CD14-positive monocyte (primary cell): ENCODE results near the gene KCNE3. TPM values are rescaled to one million over a fixed set of nuclear protein-coding genes. Genes with fewer than 3 reads are reported as not detected.

ENCODE experiments used
- DNase-seq, 3 donors: peaks; one replicate each; pipeline ENCODE4 v3.0.0-alpha.2; 2011 to 2022
- H2AFZ ChIP-seq: 2 replicates; pipeline ENCODE4 v1.6.0; 2012; ENCODE audit warnings: mild to moderate bottlenecking, low read depth, low read length, inconsistent platforms; ENCODE audit not compliant: insufficient read depth, poor library complexity, severe bottlenecking
- H3K27ac ChIP-seq, 2 donors: 1 replicate in 1 of 2; 2 replicates in 1 of 2; pipeline ENCODE4 v1.5.1; 2012 to 2013; ENCODE audit warnings: low read length in 2 of 2, control low read depth in 1 of 2, inconsistent platforms in 1 of 2, low read depth in 1 of 2, mild to moderate bottlenecking in 1 of 2
- H3K27me3 ChIP-seq, 2 donors: one replicate each; pipeline versions ENCODE4 v1.6.0 to v1.6.1; 2011 to 2013; ENCODE audit warnings: low read length in 2 of 2; ENCODE audit not compliant: control insufficient read depth in 2 of 2, insufficient read depth in 2 of 2
- H3K36me3 ChIP-seq, 2 donors: replicated peaks in 1 of 2; 1 replicate in 1 of 2; 2 replicates in 1 of 2; pipeline versions ENCODE4 v1.5.1 to v1.6.1; 2012 to 2013; ENCODE audit warnings: low read length in 2 of 2, control low read depth in 1 of 2, inconsistent platforms in 1 of 2, mild to moderate bottlenecking in 1 of 2; ENCODE audit not compliant: insufficient read depth in 2 of 2, control insufficient read depth in 1 of 2
- H3K4me1 ChIP-seq, 2 donors: 1 replicate in 1 of 2; 2 replicates in 1 of 2; pipeline versions ENCODE4 v1.5.1 to v1.6.1; 2012 to 2013; ENCODE audit warnings: low read length in 2 of 2, control low read depth in 1 of 2, inconsistent platforms in 1 of 2, mild to moderate bottlenecking in 1 of 2, moderate library complexity in 1 of 2; ENCODE audit not compliant: insufficient read depth in 2 of 2, control insufficient read depth in 1 of 2
- H3K4me2 ChIP-seq: replicated peaks from 2 replicates; pipeline ENCODE3; 2012; ENCODE audit warnings: low read length, moderate library complexity, mild to moderate bottlenecking; ENCODE audit not compliant: poor library complexity, severe bottlenecking; ENCODE audit errors: extremely low read depth
- H3K4me3 ChIP-seq, 3 experiments: fragments of 200-600 bp in 1 of 3; sonication (generic) in 1 of 3; replicated peaks in 1 of 3; 1 replicate in 2 of 3; 2 replicates in 1 of 3; pipeline ENCODE4 v1.5.1; 2011 to 2013; ENCODE audit warnings: low read length in 3 of 3, mild to moderate bottlenecking in 3 of 3, control low read depth in 2 of 3, low read depth in 2 of 3, inconsistent platforms in 1 of 3, moderate library complexity in 1 of 3
- H3K79me2 ChIP-seq: 2 replicates; pipeline ENCODE4 v1.6.0; 2012; ENCODE audit warnings: mild to moderate bottlenecking, control low read depth, inconsistent platforms, low read length, moderate library complexity; ENCODE audit not compliant: insufficient read depth
- H3K9ac ChIP-seq: 2 replicates; pipeline ENCODE4 v1.6.0; 2017; ENCODE audit warnings: low read length, mild to moderate bottlenecking; ENCODE audit not compliant: insufficient read depth, poor library complexity, severe bottlenecking
- H3K9me3 ChIP-seq, 2 donors: replicated peaks in 1 of 2; 1 replicate in 1 of 2; 2 replicates in 1 of 2; pipeline versions ENCODE4 v1.5.1 to v1.6.1; 2012 to 2013; ENCODE audit warnings: low read length in 2 of 2, control low read depth in 1 of 2; ENCODE audit not compliant: control insufficient read depth in 1 of 2, insufficient read depth in 1 of 2
- H4K20me1 ChIP-seq: 2 replicates; pipeline ENCODE4 v1.6.0; 2012; ENCODE audit warnings: mild to moderate bottlenecking, low read length, control low read depth, moderate library complexity; ENCODE audit not compliant: insufficient read depth
- H3K27ac Mint-ChIP-seq, 7 donors: one replicate each; pipeline ENCODE4 v1.8.0; 2020; ENCODE audit warnings: mild to moderate bottlenecking in 7 of 7, mixed read lengths in 7 of 7, moderate library complexity in 6 of 7, inconsistent platforms in 2 of 7
- H3K27me3 Mint-ChIP-seq, 3 donors: one replicate each; pipeline ENCODE4 v1.8.0; 2021 to 2022; ENCODE audit warnings: low read depth in 3 of 3, mild to moderate bottlenecking in 3 of 3, mixed read lengths in 3 of 3, moderate library complexity in 3 of 3, inconsistent platforms in 1 of 3
- H3K36me3 Mint-ChIP-seq, 2 donors: one replicate each; pipeline ENCODE4 v1.8.0; 2020; ENCODE audit warnings: mixed read lengths in 2 of 2, inconsistent platforms in 1 of 2, mild to moderate bottlenecking in 1 of 2
- H3K4me1 Mint-ChIP-seq: one replicate; pipeline ENCODE4 v1.8.0; 2020; ENCODE audit warnings: mild to moderate bottlenecking, mixed read lengths
- H3K4me3 Mint-ChIP-seq, 2 donors: one replicate each; pipeline ENCODE4 v1.8.0; 2020; ENCODE audit warnings: mild to moderate bottlenecking in 2 of 2, mixed read lengths in 2 of 2, moderate library complexity in 1 of 2
- H3K9me3 Mint-ChIP-seq, 7 donors: one replicate each; pipeline ENCODE4 v1.8.0; 2020 to 2022; ENCODE audit warnings: mixed read lengths in 7 of 7, mild to moderate bottlenecking in 6 of 7, moderate library complexity in 6 of 7, inconsistent platforms in 2 of 7
- WGBS: methylation state at CpG from one replicate; pipeline ENCODE4 v1.1.5; 2013; ENCODE audit warnings: missing lambda C conversion rate; ENCODE audit not compliant: insufficient coverage; 5-methylcytosine and 5-hydroxymethylcytosine counted together
- intact Hi-C, 2 donors: fragments of 100-400 bp; cut with micrococcal nuclease; formaldehyde crosslinking; loops; one replicate each; pipeline versions ENCODE4 v1.15.0 to v1.15.1; 2023
- polyA plus RNA-seq, 3 donors: library from polyadenylated mRNA; depleted of rRNA in 1 of 3; unstranded in 2 of 3; stranded (reverse) in 1 of 3; fragments of 300-500 nt in 2 of 3; fragments of >200 nt in 1 of 3; fragmentation: Illumina TruSeq in 2 of 3; gene quantifications; 1 replicate in 2 of 3; 2 replicates in 1 of 3; pipeline ENCODE4 v1.2.3, GENCODE V29; 2012 to 2021
- TF ChIP-seq, protein P1 (sequence below): fragments of 200-600 bp; IDR thresholded peaks from one replicate; pipeline ENCODE4 v1.8.0; 2022; ENCODE audit warnings: antibody characterized with exemption, mild to moderate bottlenecking

Gene KCNE3
- polyA plus RNA-seq, 3 donors: 29.9 to 76.6 (median 41.0) TPM

DNA sequence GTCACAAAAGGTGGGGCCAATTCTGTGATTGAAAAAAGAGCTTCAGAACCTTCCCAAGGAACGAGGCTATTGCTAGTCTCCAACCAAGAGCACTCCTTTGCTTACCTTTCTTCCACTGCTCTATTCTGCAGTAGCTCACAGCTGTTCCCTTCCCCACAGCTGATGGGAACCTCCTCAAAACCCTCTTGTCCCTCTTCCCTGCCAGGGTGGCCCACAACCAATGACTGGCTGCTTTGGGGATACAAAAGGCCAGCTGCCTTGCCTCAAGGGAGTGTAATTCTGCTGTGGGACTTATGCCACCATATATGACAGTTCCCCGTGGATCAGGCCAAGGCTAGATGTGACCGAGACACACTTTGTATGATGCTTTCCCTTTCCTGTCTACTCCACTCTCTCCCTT is 15.0 kb downstream of the KCNE3 start:
- H3K27ac Mint-ChIP-seq: peak overlapping the region in 3 of 7 donors; percentile 12 to 46 (median 35)
- H3K9me3 ChIP-seq: no peaks in the 10 kb centered on the region
- no peak overlapping the region for H2AFZ ChIP-seq
- peaks cover 15 to 16% of the 10 kb centered on the region in 2 donors for H3K36me3 Mint-ChIP-seq
- H3K27ac ChIP-seq: no peak overlapping the region
- H3K4me2 ChIP-seq: no peak overlapping the region
- 96% methylated on average over 3 of the region's 3 CpGs for WGBS
- no peak overlapping the region for H3K9ac ChIP-seq
- no peak overlapping the region for H3K4me3 ChIP-seq
- H3K4me3 Mint-ChIP-seq: no peak overlapping the region
- H3K9me3 Mint-ChIP-seq: no peaks in the 10 kb centered on the region
- H4K20me1 ChIP-seq: peaks cover 44% of the 10 kb centered on the region
- peaks cover 50% of the 10 kb centered on the region for H3K4me1 Mint-ChIP-seq
- H3K27me3 Mint-ChIP-seq: no peaks in the 10 kb centered on the region
- intact Hi-C loops: loop anchor here (1.0 to 5.0 kb wide), 3 partner anchors 40 to 118 kb away; partner anchors contain the start of gene LIPT2 (in 1 of the 2)
- no peak for DNase-seq
- TF ChIP-seq, protein P1, sequence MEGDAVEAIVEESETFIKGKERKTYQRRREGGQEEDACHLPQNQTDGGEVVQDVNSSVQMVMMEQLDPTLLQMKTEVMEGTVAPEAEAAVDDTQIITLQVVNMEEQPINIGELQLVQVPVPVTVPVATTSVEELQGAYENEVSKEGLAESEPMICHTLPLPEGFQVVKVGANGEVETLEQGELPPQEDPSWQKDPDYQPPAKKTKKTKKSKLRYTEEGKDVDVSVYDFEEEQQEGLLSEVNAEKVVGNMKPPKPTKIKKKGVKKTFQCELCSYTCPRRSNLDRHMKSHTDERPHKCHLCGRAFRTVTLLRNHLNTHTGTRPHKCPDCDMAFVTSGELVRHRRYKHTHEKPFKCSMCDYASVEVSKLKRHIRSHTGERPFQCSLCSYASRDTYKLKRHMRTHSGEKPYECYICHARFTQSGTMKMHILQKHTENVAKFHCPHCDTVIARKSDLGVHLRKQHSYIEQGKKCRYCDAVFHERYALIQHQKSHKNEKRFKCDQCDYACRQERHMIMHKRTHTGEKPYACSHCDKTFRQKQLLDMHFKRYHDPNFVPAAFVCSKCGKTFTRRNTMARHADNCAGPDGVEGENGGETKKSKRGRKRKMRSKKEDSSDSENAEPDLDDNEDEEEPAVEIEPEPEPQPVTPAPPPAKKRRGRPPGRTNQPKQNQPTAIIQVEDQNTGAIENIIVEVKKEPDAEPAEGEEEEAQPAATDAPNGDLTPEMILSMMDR: no peak
- H3K36me3 ChIP-seq: peaks cover 18 to 23% of the 10 kb centered on the region in 2 donors
- H3K27me3 ChIP-seq: no peaks in the 10 kb centered on the region
- peaks cover 21% of the 10 kb centered on the region for H3K79me2 ChIP-seq
- peaks cover 17 to 23% of the 10 kb centered on the region in 2 donors for H3K4me1 ChIP-seq

DNA sequence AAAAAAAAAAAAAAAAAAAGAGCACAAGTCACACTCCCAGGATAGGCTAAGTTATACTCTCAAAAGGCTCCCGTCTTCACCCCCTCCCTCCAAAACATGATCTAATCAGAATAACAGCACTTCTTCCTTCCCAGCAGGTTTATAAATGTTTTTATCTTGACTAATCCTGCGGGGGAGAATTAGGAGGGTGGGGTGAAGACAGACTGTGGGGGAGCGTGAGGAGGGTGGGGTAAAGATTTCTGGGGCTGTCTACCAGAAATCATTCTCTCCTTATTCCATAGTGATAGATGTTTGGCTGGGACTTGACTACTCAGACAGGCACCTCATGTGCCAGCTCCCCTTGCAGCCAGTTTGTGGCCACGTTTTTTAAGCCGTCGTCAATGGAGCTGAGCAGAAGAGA is 17.0 kb downstream of the KCNE3 start:
- H3K4me1 Mint-ChIP-seq: peaks cover 34% of the 10 kb centered on the region
- H3K27ac ChIP-seq: peak overlapping the region in 1 of 2 donors; percentile 57
- no peak for DNase-seq
- H3K9me3 ChIP-seq: no peaks in the 10 kb centered on the region
- peak overlapping the region in 5 of 7 donors; percentile 59 to 91 (median 82) for H3K27ac Mint-ChIP-seq
- peaks cover 6% of the 10 kb centered on the region for H3K79me2 ChIP-seq
- peaks cover 24% of the 10 kb centered on the region for H4K20me1 ChIP-seq
- intact Hi-C loops: loop anchor here in 1 of 2 donors (5.0 kb wide), 1 partner anchor 42 kb away; the partner anchor contains the start of gene LIPT2
- H3K27me3 Mint-ChIP-seq: peaks cover 0 to 4% (median 1%) of the 10 kb centered on the region in 3 donors
- no peak overlapping the region for H3K9ac ChIP-seq
- H2AFZ ChIP-seq: no peak overlapping the region
- H3K4me3 ChIP-seq: no peak overlapping the region
- peaks cover 13 to 18% of the 10 kb centered on the region in 2 donors for H3K4me1 ChIP-seq
- no peak overlapping the region for H3K4me3 Mint-ChIP-seq
- H3K9me3 Mint-ChIP-seq: no peaks in the 10 kb centered on the region
- peaks cover under 1 to 5% of the 10 kb centered on the region in 2 donors for H3K36me3 ChIP-seq
- no peaks in the 10 kb centered on the region for H3K27me3 ChIP-seq
- no peak overlapping the region for H3K4me2 ChIP-seq
- peaks cover 4 to 10% of the 10 kb centered on the region in 2 donors for H3K36me3 Mint-ChIP-seq
- 100% methylated on average over 3 of the region's 6 CpGs for WGBS
- TF ChIP-seq, protein P1: no peak
